MM.1S (cell line): ENCODE measurements around the gene STK31.

ENCODE experiments used
- DNase-seq: peaks from one replicate; pipeline ENCODE4 v3.0.0-alpha.2; 2015
- H2AFZ ChIP-seq: fragments of 300-600 bp; sonication (generic); 2 replicates; pipeline ENCODE4 v1.6.0; 2016; ENCODE audit warnings: antibody characterized with exemption, low read length
- H3F3A ChIP-seq: fragments of 300-600 bp; sonication (generic); 2 replicates; pipeline ENCODE4 v1.6.1; 2016; ENCODE audit warnings: mild to moderate bottlenecking, antibody characterized with exemption, low read length, moderate library complexity, mixed read lengths; ENCODE audit not compliant: insufficient read depth
- H3K27ac ChIP-seq: fragments of 300-600 bp; sonication (generic); 2 replicates; pipeline ENCODE4 v1.5.1; 2016; ENCODE audit warnings: mild to moderate bottlenecking, low read length
- H3K27me3 ChIP-seq: fragments of 300-600 bp; sonication (generic); replicated peaks from 2 replicates; pipeline ENCODE4 v1.6.0; 2016; ENCODE audit warnings: low read length; ENCODE audit not compliant: insufficient read depth
- H3K36me3 ChIP-seq: fragments of 300-600 bp; sonication (generic); replicated peaks from 2 replicates; pipeline ENCODE4 v1.6.1; 2016; ENCODE audit warnings: mild to moderate bottlenecking, low read length, mixed read lengths; ENCODE audit not compliant: insufficient read depth
- H3K4me1 ChIP-seq: fragments of 300-600 bp; sonication (generic); 2 replicates; pipeline ENCODE4 v1.6.1; 2016; ENCODE audit warnings: low read length, mixed read lengths
- H3K4me2 ChIP-seq: fragments of 300-600 bp; sonication (generic); 2 replicates; pipeline ENCODE4 v1.6.0; 2016; ENCODE audit warnings: low read depth, low read length
- H3K4me3 ChIP-seq: fragments of 300-600 bp; sonication (generic); 2 replicates; pipeline ENCODE4 v1.5.1; 2016; ENCODE audit warnings: low read length, mixed read lengths
- H3K79me2 ChIP-seq: fragments of 300-600 bp; sonication (generic); 2 replicates; pipeline ENCODE4 v1.6.1; 2016; ENCODE audit warnings: mixed run types, low read length, mixed read lengths
- H3K9ac ChIP-seq: fragments of 300-600 bp; sonication (generic); 2 replicates; pipeline ENCODE4 v1.6.1; 2016; ENCODE audit warnings: low read length, mixed read lengths
- H3K9me2 ChIP-seq: fragments of 300-600 bp; sonication (generic); replicated peaks from 2 replicates; pipeline ENCODE4 v1.6.1; 2016; ENCODE audit warnings: mild to moderate bottlenecking, low read length, mixed read lengths; ENCODE audit not compliant: insufficient read depth
- H3K9me3 ChIP-seq: fragments of 300-600 bp; sonication (generic); replicated peaks from 2 replicates; pipeline ENCODE4 v1.6.1; 2016; ENCODE audit warnings: mild to moderate bottlenecking, low read length, mixed read lengths; ENCODE audit not compliant: insufficient read depth
- H4K20me1 ChIP-seq: fragments of 300-600 bp; sonication (generic); 2 replicates; pipeline ENCODE4 v1.6.1; 2016; ENCODE audit warnings: mild to moderate bottlenecking, low read length, moderate library complexity, mixed read lengths; ENCODE audit not compliant: insufficient read depth
- CTCF ChIP-seq: fragments of 300-600 bp; sonication (generic); IDR thresholded peaks from 2 replicates; pipeline ENCODE4 v1.5.1; 2016; ENCODE audit warnings: antibody characterized with exemption, low read length, mixed read lengths
- EZH2 ChIP-seq: fragments of 300-600 bp; sonication (generic); optimal IDR thresholded peaks from 2 replicates; pipeline ENCODE3; 2017; ENCODE audit warnings: low read depth, mild to moderate bottlenecking, antibody characterized with exemption, low read length, mixed read lengths
- EZH2phosphoT487 ChIP-seq: fragments of 300-600 bp; sonication (generic); IDR thresholded peaks from 2 replicates; pipeline ENCODE4 v1.6.1; 2018; ENCODE audit warnings: antibody characterized with exemption, low read length

Gene STK31

GRCh38 chr7:23689165-23689564 lies 20.9 kb upstream of the STK31 start:
- no peaks in the 10 kb centered on the region for H3K36me3 ChIP-seq
- H2AFZ ChIP-seq, result no peak overlapping the region
- H3K79me2 ChIP-seq, result no peaks in the 10 kb centered on the region
- no peak for TF ChIP-seq EZH2
- no peaks in the 10 kb centered on the region for H3K27me3 ChIP-seq
- no peak for DNase-seq
- H3K9me3 ChIP-seq, result no peaks in the 10 kb centered on the region
- no peak overlapping the region for H3K4me3 ChIP-seq
- no peaks in the 10 kb centered on the region for H3F3A ChIP-seq
- no peaks in the 10 kb centered on the region for H4K20me1 ChIP-seq
- no peak overlapping the region for H3K9ac ChIP-seq
- no peaks in the 10 kb centered on the region for H3K4me1 ChIP-seq
- H3K9me2 ChIP-seq, result no peaks in the 10 kb centered on the region
- H3K27ac ChIP-seq, result no peak overlapping the region
- H3K4me2 ChIP-seq, result no peak overlapping the region

DNA sequence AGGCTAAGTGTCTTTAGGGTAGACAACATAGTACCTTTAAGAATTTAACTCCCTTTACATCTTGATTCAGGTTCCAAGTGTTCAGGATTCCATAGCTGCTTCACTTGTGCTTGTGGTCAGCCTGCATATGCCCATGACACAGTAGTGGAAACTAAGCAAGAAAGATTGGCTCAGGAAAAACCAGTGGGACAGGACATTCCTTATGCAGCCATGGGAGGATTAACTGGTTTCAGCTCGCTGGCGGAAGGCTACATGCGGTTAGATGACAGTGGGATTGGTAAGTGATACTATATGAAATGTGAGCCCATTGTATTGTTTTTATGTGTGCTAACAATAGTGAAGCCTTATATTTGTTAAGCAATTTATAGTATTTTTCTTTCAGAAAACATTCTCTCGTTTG lies 18.7 kb upstream of the STK31 start:
- Histone ChIP-seq H3K4me1 (no peaks in the 10 kb centered on the region), H3K36me3 (no peaks in the 10 kb centered on the region), H2AFZ (no peak overlapping the region), H3K9me3 (no peaks in the 10 kb centered on the region), H3K9ac (no peak overlapping the region), H3K27me3 (no peaks in the 10 kb centered on the region), H4K20me1 (no peaks in the 10 kb centered on the region), H3F3A (no peaks in the 10 kb centered on the region), H3K4me2 (no peak overlapping the region), H3K79me2 (no peaks in the 10 kb centered on the region), H3K27ac (no peak overlapping the region), H3K4me3 (no peak overlapping the region), H3K9me2 (no peaks in the 10 kb centered on the region)
- DNase-seq, result no peak
- no peak for TF ChIP-seq EZH2phosphoT487
- no peak for TF ChIP-seq EZH2
- TF ChIP-seq CTCF, result no peak

GRCh38 chr7:23693224-23693623 lies 16.8 kb upstream of the STK31 start:
- Histone ChIP-seq H3K9ac (no peak overlapping the region), H2AFZ (no peak overlapping the region), H3K27me3 (no peaks in the 10 kb centered on the region), H3K4me1 (no peaks in the 10 kb centered on the region), H3K4me3 (no peak overlapping the region), H3K36me3 (no peaks in the 10 kb centered on the region), H3K9me2 (no peaks in the 10 kb centered on the region), H3K27ac (no peak overlapping the region), H3K9me3 (no peaks in the 10 kb centered on the region), H3F3A (no peaks in the 10 kb centered on the region), H3K4me2 (no peak overlapping the region), H3K79me2 (no peaks in the 10 kb centered on the region), H4K20me1 (no peaks in the 10 kb centered on the region)
- no peak for DNase-seq
- TF ChIP-seq EZH2phosphoT487 (no peak), EZH2 (no peak), CTCF (no peak)

GRCh38 chr7:23696916-23697441 lies 13.0 kb upstream of the STK31 start:
- no peaks in the 10 kb centered on the region for H3F3A ChIP-seq
- no peaks in the 10 kb centered on the region for H3K4me1 ChIP-seq
- DNase-seq, result peak; percentile 63
- no peak for TF ChIP-seq EZH2phosphoT487
- TF ChIP-seq CTCF, result peak; percentile 92
- no peak for TF ChIP-seq EZH2
- H3K9me3 ChIP-seq, result no peaks in the 10 kb centered on the region
- peak overlapping the region; percentile 36; the same call in 1 of the 2 replicates for H2AFZ ChIP-seq
- no peaks in the 10 kb centered on the region for H3K79me2 ChIP-seq
- H3K36me3 ChIP-seq, result no peaks in the 10 kb centered on the region
- no peak overlapping the region for H3K4me3 ChIP-seq
- H3K27me3 ChIP-seq, result no peaks in the 10 kb centered on the region
- no peak overlapping the region for H3K27ac ChIP-seq
- no peak overlapping the region for H3K4me2 ChIP-seq
- H4K20me1 ChIP-seq, result no peaks in the 10 kb centered on the region
- no peaks in the 10 kb centered on the region for H3K9me2 ChIP-seq
- H3K9ac ChIP-seq, result no peak overlapping the region
